DOHH2 (cell line): ENCODE data around the gene DSE.

ENCODE experiments used
- CTCF ChIP-seq: fragments of 200-600 bp; sonication (generic); IDR thresholded peaks from one replicate; pipeline ENCODE4 v1.5.1; 2014; ENCODE audit warnings: antibody characterized with exemption, mild to moderate bottlenecking, low read depth, low read length; ENCODE audit not compliant: poor library complexity, severe bottlenecking
- EZH2phosphoT487 ChIP-seq: fragments of 200-600 bp; sonication (generic); IDR thresholded peaks from 2 replicates; pipeline ENCODE4 v1.6.1; 2017; ENCODE audit warnings: borderline replicate concordance, mild to moderate bottlenecking, antibody characterized with exemption, low read length, moderate library complexity, mixed read lengths

- no peak for TF ChIP-seq CTCF
- TF ChIP-seq EZH2phosphoT487: no peak
Measured at GRCh38 chr6:116400328-116400727, 29.6 kb downstream of the DSE start.
